Neural progenitor cell (in vitro differentiated cells): ENCODE results near the gene ABHD14A. TPM values are rescaled to one million over a fixed set of nuclear protein-coding genes. Genes with fewer than 3 reads are reported as not detected.

Experiments
- DNase-seq: peaks from one replicate; pipeline ENCODE4 v3.0.0-alpha.2; 2016; ENCODE audit warnings: low spot score
- H2AFZ ChIP-seq: fragments of 200-600 bp; sonication (generic); replicated peaks from 2 replicates; pipeline ENCODE4 v1.6.1; 2016; ENCODE audit warnings: antibody characterized with exemption
- H3F3A ChIP-seq: fragments of 200-600 bp; sonication (generic); 2 replicates; pipeline ENCODE4 v1.6.1; 2016; ENCODE audit warnings: antibody characterized with exemption, low read depth
- H3K27ac ChIP-seq: fragments of 200-600 bp; sonication (generic); 2 replicates; pipeline ENCODE4 v1.5.1; 2016; ENCODE audit warnings: mild to moderate bottlenecking
- H3K27me3 ChIP-seq: fragments of 200-600 bp; sonication (generic); 2 replicates; pipeline ENCODE4 v1.6.1; 2016; ENCODE audit warnings: mild to moderate bottlenecking, moderate library complexity
- H3K36me3 ChIP-seq: fragments of 200-600 bp; sonication (generic); 2 replicates; pipeline ENCODE4 v1.5.1; 2016
- H3K4me1 ChIP-seq: fragments of 200-600 bp; sonication (generic); 2 replicates; pipeline ENCODE4 v1.6.1; 2016; ENCODE audit warnings: mixed run types
- H3K4me2 ChIP-seq: fragments of 200-600 bp; sonication (generic); 2 replicates; pipeline ENCODE4 v1.6.1; 2016
- H3K4me3 ChIP-seq: fragments of 200-600 bp; sonication (generic); 2 replicates; pipeline ENCODE4 v1.5.1; 2016
- H3K79me2 ChIP-seq: fragments of 200-600 bp; sonication (generic); 2 replicates; pipeline ENCODE4 v1.6.1; 2016; ENCODE audit warnings: low read depth
- H3K9ac ChIP-seq: fragments of 200-600 bp; sonication (generic); 2 replicates; pipeline ENCODE4 v1.6.1; 2016
- H3K9me3 ChIP-seq: fragments of 200-600 bp; sonication (generic); 2 replicates; pipeline ENCODE4 v1.5.1; 2016; ENCODE audit warnings: low read depth
- H4K20me1 ChIP-seq: fragments of 200-600 bp; sonication (generic); 2 replicates; pipeline ENCODE4 v1.6.1; 2016; ENCODE audit warnings: low read depth
- H3K27ac Mint-ChIP-seq: 3 replicates; pipeline ENCODE4 v1.8.0; 2021; ENCODE audit warnings: mixed read lengths
- H3K27me3 Mint-ChIP-seq: 2 replicates; pipeline ENCODE4 v1.8.0; 2022; ENCODE audit warnings: low read depth, mild to moderate bottlenecking, inconsistent platforms, moderate library complexity, mixed read lengths; ENCODE audit not compliant: insufficient read depth
- H3K36me3 Mint-ChIP-seq: 3 replicates; pipeline ENCODE4 v1.8.0; 2021; ENCODE audit warnings: mixed read lengths
- H3K4me1 Mint-ChIP-seq: 3 replicates; pipeline ENCODE4 v1.8.0; 2021; ENCODE audit warnings: mixed read lengths
- H3K4me3 Mint-ChIP-seq: 3 replicates; pipeline ENCODE4 v1.8.0; 2021; ENCODE audit warnings: mild to moderate bottlenecking, moderate library complexity, mixed read lengths
- H3K9me3 Mint-ChIP-seq: 3 replicates; pipeline ENCODE4 v1.8.0; 2020; ENCODE audit warnings: mixed read lengths
- EZH2 ChIP-seq: fragments of 200-600 bp; sonication (generic); IDR thresholded peaks from 2 replicates; pipeline ENCODE4 v1.6.1; 2017; ENCODE audit warnings: antibody characterized with exemption, mild to moderate bottlenecking, moderate library complexity
- EZH2phosphoT487 ChIP-seq: fragments of 200-600 bp; sonication (generic); IDR thresholded peaks from 2 replicates; pipeline ENCODE4 v1.6.1; 2017; ENCODE audit warnings: antibody characterized with exemption
- total RNA-seq: library from RNA; depleted of rRNA; stranded (reverse); fragments of >200 nt; gene quantifications from 2 replicates; pipeline ENCODE4 v1.2.3, GENCODE V29; 2015; ENCODE audit warnings: low replicate concordance
- TF ChIP-seq, protein P1 (sequence below): fragments of 200-600 bp; sonication (generic); IDR thresholded peaks from 2 replicates; pipeline ENCODE4 v1.5.1; 2017; ENCODE audit warnings: antibody characterized with exemption, mild to moderate bottlenecking

The ABHD14A gene
- total RNA-seq, 1 donor from 2014 or later = 4.0 TPM

DNA sequence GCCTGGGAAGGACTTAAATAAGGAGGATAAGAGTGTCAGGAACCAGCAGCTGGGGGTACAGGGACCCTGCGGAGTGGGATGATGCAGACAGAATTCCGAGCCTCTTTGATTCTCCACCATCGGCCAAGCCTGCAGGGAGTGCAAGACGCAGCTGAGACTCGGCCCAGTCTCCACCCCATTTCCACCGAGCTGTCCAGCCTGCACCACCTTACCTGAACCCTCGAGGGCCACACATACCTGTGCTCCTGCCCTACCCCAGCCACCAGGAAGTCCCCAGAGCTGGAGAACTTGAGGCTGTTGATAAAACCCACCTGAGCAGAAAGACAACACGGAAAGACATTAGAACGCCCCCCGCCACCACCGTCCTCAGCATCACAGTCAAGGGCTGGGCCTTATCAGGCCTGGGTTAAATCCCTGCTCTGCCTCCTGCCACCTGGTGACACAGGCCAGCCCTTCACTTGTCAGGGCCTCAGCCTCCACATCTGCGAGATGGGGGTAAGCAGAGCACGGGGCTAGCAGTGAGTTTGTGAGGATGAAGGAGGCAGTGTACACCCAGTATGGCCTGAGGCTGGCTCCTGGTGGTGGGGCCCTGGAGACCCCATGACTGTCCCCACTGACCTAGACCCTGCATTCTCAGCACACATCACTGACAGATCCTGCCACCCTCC, 41.3 kb upstream of the ABHD14A start:
- peaks cover 6% of the 10 kb centered on the region for H3K27me3 Mint-ChIP-seq
- H3K4me3 ChIP-seq = no peak overlapping the region
- H4K20me1 ChIP-seq = peaks cover 19% of the 10 kb centered on the region
- no peak overlapping the region for H3K4me2 ChIP-seq
- no peaks in the 10 kb centered on the region for H3K9me3 Mint-ChIP-seq
- H3K36me3 Mint-ChIP-seq = peaks cover 9% of the 10 kb centered on the region
- TF ChIP-seq EZH2phosphoT487 = no peak
- TF ChIP-seq, protein P1, sequence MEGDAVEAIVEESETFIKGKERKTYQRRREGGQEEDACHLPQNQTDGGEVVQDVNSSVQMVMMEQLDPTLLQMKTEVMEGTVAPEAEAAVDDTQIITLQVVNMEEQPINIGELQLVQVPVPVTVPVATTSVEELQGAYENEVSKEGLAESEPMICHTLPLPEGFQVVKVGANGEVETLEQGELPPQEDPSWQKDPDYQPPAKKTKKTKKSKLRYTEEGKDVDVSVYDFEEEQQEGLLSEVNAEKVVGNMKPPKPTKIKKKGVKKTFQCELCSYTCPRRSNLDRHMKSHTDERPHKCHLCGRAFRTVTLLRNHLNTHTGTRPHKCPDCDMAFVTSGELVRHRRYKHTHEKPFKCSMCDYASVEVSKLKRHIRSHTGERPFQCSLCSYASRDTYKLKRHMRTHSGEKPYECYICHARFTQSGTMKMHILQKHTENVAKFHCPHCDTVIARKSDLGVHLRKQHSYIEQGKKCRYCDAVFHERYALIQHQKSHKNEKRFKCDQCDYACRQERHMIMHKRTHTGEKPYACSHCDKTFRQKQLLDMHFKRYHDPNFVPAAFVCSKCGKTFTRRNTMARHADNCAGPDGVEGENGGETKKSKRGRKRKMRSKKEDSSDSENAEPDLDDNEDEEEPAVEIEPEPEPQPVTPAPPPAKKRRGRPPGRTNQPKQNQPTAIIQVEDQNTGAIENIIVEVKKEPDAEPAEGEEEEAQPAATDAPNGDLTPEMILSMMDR = no peak
- TF ChIP-seq EZH2 = no peak
- no peaks in the 10 kb centered on the region for H3K36me3 ChIP-seq
- H3K4me3 Mint-ChIP-seq = no peak overlapping the region
- no peak overlapping the region for H2AFZ ChIP-seq
- H3K27me3 ChIP-seq = no peaks in the 10 kb centered on the region
- H3K4me1 Mint-ChIP-seq = no peaks in the 10 kb centered on the region
- DNase-seq = no peak
- H3F3A ChIP-seq = no peaks in the 10 kb centered on the region
- H3K79me2 ChIP-seq = no peaks in the 10 kb centered on the region
- H3K9me3 ChIP-seq = no peaks in the 10 kb centered on the region
- no peak overlapping the region for H3K27ac ChIP-seq
- H3K27ac Mint-ChIP-seq = no peak overlapping the region
- no peaks in the 10 kb centered on the region for H3K4me1 ChIP-seq
- no peak overlapping the region for H3K9ac ChIP-seq

DNA sequence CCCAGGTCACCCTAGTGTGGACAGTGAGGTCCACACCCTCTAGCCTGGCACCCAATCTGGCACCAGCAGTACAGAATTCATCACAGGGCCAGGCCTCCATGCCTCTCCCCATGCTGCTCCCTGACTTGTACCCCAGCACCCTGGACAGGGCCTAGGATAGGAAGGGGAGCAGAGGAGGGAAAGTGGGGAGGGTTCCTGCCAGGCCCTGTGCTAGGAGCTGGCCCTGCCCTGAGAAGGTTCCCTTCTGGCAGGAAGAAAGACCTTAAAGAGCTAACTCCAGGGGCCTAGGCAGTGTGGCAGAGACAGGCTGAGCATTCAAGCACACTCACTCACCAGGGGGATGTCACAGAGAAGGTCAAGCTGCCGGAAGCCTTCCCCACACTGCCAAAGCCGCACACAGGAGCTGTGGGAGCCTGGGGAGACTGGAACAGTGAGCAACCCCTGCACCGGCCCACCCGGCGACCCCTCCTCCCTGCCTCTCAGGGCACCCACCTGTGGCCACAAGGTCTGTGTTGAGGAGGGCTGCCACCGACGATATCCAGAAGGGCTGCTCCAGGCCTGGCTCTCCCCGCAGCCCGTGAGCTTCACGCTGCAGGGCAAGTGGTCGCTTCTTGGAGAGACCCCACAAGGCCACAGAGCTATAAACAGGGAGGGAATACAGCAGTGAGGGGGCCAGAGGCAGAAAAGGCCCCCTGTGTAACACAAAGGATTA, 40.6 kb upstream of the ABHD14A start:
- Histone ChIP-seq H3K27me3 (no peaks in the 10 kb centered on the region), H3K9ac (no peak overlapping the region), H3K4me1 (no peaks in the 10 kb centered on the region), H3K27ac (no peak overlapping the region), H3K36me3 (no peaks in the 10 kb centered on the region), H4K20me1 (peaks cover 18% of the 10 kb centered on the region), H2AFZ (no peak overlapping the region), H3K4me3 (no peak overlapping the region), H3F3A (no peaks in the 10 kb centered on the region), H3K9me3 (no peaks in the 10 kb centered on the region), H3K79me2 (peaks cover 3% of the 10 kb centered on the region), H3K4me2 (no peak overlapping the region)
- H3K9me3 Mint-ChIP-seq = no peaks in the 10 kb centered on the region
- peaks cover 6% of the 10 kb centered on the region for H3K27me3 Mint-ChIP-seq
- H3K4me1 Mint-ChIP-seq = no peaks in the 10 kb centered on the region
- H3K4me3 Mint-ChIP-seq = no peak overlapping the region
- no peak for TF ChIP-seq EZH2phosphoT487
- TF ChIP-seq, protein P1 = no peak
- no peak for TF ChIP-seq EZH2
- peaks cover 9% of the 10 kb centered on the region for H3K36me3 Mint-ChIP-seq
- H3K27ac Mint-ChIP-seq = no peak overlapping the region
- no peak for DNase-seq

DNA sequence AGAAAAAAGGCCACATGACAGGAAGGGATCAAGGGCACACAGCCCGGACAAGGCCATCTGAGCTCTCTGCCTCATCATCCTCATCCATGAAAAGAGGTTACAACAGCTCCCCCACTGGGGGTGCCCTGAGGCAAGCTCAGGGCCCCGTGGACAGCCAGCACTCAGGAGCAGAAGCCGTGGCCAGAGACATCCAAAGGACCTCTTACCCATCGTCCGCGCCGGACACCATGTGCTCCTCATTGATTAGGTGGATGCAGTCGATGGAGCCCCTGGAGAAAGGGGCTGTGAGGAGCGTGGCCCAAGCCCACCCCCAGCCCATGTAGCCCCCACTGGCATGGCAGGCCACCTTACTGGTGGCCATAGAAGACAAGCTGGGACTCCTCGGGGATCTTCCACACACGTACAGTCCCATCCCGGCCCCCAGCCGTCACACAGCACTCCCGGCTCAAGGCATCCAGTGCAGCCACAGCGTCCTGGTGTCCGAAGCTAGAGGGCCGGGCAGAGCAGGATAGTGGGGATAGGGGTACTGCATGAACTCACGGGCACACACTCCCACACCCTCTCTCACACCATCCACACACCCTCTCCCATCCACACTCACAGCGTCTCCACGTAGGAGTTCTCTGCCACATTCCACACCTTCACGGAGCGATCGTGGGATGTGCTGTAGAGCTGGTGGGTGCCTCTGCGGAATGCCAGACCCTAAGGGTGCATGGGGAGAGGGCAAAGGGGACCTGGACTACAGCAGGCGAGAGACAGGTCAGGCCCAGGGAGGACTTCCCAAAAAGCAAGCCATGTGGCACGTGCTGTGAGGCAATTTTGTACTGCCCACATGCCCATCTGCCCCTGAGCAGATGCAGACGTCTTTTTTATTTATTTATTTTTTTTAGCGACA, 39.6 kb upstream of the ABHD14A start:
- peaks cover 9% of the 10 kb centered on the region for H3K36me3 Mint-ChIP-seq
- H3K79me2 ChIP-seq = peaks cover 13% of the 10 kb centered on the region
- peaks cover 6% of the 10 kb centered on the region for H3K27me3 Mint-ChIP-seq
- H3K36me3 ChIP-seq = no peaks in the 10 kb centered on the region
- H3K4me3 Mint-ChIP-seq = no peak overlapping the region
- H4K20me1 ChIP-seq = peaks cover 12% of the 10 kb centered on the region
- no peak for DNase-seq
- no peaks in the 10 kb centered on the region for H3F3A ChIP-seq
- no peak overlapping the region for H3K4me3 ChIP-seq
- no peak overlapping the region for H3K9ac ChIP-seq
- TF ChIP-seq, protein P1 = no peak
- TF ChIP-seq EZH2phosphoT487 = no peak
- TF ChIP-seq EZH2 = no peak
- no peak overlapping the region for H2AFZ ChIP-seq
- H3K27ac Mint-ChIP-seq = no peak overlapping the region
- no peak overlapping the region for H3K27ac ChIP-seq
- no peaks in the 10 kb centered on the region for H3K9me3 Mint-ChIP-seq
- H3K4me1 ChIP-seq = peaks cover 1% of the 10 kb centered on the region
- peaks cover 2% of the 10 kb centered on the region for H3K4me1 Mint-ChIP-seq
- H3K4me2 ChIP-seq = no peak overlapping the region
- no peaks in the 10 kb centered on the region for H3K9me3 ChIP-seq
- no peaks in the 10 kb centered on the region for H3K27me3 ChIP-seq
